Measurements from ENCODE around the gene MGAT5.

Gene MGAT5

DNA sequence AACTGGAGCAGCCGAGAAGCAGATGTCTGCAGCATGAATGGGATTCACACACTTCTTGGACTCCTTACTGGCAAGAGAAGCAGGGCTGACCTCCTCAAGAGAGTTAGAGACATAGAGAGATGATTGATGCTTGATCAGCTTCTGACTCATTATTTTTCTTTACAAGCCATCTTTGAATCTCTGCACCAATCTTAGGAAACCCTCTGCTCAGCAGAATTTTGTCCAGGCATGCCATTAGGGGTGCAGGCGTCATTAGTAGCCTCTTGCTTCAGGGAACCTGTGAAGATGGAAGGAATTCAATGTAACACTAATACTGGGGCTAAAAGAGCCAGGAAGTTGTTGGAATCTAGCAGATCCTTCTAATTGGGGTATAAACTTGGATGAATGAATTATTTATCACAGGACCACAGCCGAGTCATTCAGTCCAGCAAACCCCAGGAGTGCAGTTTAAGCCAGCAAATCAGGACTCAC is 151.8 kb downstream of the MGAT5 start:
- DNase-seq: no peak

DNA sequence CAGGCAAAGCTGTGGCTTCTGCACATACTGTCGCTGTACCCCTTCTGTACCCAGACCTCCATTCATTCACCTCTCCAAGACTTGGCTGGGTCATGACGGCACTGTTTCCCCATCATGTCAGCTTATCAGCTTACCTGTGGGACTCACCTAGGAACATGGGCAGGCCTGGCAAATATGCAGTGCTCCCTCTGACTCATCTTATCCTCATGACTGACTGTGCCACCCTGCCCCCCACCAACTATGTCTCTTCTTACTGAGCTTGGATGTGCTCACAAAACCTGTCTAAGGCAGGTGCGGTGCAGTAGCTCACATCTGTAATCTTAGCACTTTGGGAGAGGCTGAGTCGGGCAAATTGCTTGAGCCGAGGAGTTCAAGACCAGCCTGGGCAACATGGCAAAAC is 152.4 kb downstream of the MGAT5 start:
- no peak for DNase-seq

DNA sequence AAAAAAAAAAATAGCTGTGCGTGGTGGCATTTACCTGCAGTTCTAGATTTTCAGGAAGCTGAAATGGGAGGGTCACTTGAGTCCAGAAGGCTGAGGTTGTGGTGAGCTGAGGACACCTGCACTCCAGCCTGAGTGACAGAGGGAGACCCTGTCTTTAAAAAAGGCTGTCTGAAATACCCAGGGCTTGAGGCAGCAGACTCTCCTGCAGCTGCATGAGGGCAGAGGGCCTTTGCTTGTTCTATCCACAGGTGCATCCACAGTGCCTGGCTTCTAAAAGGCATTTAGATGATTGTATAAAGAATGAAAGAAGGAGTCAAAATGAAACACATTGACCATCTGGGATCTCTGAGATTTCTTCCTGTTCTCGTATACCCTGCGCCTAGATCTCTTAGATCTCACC is 152.9 kb downstream of the MGAT5 start:
- DNase-seq: no peak

DNA sequence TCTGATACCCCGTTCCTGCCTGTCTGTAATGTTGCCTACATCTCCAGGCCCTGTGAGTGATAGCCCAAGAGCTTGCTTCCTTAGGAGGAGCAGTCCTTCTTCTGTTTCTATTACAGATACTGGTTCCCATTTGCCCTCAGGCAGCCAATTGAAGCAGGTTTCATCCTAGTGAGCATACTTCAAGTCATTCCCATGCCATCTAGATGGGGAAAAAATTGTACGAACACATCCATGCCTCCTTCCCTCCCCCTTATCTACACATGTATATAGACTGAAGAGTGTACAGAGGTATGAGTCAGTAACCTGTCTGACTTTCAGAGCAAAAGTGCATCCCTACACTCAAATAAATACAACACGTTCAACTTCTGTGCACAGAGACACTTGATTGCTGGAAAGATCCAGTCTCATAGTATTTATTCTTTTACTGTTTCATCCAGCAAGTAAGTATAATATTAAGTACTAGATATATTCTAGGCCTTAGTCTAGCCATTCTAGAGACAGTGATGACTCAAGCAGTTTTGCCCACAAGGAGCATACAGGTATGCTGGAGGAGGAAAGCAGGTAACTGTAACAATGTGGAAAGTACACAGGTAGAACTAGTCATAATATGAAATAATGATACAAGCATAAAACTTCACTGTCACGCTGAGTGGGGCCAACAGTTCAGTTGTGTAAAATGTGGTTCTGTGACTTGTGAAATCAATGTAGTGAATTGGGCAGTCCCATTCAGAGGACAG is 153.4 kb downstream of the MGAT5 start:
- no peak for DNase-seq

DNA sequence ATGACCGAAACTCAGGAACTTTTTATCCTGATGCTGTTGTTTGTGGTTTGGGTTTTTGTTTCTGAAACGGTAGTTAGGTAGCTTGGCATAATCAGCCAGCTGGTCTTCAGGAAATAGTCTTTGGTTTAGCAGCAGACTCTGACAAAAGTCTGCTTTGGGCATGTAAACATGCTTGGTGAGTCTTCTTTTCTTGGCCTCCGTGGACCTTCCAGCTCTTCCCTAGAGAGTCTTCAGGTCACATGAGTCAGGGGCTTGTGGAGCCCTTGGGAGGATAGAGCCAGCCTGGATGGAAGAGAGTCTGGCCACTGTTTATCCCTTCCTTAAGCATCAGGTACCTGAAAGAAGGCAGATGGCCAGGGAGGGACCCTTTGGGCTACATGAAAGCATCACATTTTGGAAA is 154.5 kb downstream of the MGAT5 start:
- DNase-seq: no peak

DNA sequence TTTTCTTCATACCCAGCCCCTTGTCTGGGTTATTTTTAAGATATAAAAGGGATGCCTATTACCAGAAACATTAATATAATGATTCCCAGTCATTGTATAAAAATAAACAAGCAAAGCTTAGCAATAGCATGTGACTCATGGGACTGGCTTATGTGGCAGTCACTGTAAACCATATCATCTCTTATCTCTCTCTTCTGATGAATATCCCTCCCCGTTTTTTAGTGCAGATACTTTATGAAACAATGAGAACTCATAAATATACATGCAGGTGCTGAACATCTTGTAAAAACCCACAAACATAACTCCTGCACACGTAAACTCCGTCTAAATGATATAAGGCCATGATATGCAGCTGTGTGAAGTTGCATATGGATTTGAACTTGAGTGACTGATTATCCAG is 154.9 kb downstream of the MGAT5 start:
- no peak for DNase-seq

DNA sequence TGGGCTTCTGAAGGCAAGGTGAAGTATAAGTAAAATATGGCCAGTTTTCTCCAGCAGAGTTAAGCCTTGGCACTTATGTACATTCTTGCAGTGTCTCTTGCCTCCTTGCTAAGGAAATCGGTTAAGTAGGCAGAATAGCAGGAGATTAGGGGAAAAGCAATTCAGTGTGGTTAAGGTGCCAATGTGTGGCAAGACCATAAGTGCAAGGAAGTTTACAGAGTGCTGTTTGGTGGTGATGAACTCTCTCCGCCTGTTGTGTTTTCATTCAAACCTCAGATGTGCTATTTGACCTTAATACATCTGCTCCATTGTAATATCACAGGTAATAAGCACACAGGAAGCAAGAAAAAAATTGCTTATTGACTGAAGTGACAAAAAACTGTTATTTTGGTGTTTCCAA is 156.1 kb downstream of the MGAT5 start:
- DNase-seq: no peak

DNA sequence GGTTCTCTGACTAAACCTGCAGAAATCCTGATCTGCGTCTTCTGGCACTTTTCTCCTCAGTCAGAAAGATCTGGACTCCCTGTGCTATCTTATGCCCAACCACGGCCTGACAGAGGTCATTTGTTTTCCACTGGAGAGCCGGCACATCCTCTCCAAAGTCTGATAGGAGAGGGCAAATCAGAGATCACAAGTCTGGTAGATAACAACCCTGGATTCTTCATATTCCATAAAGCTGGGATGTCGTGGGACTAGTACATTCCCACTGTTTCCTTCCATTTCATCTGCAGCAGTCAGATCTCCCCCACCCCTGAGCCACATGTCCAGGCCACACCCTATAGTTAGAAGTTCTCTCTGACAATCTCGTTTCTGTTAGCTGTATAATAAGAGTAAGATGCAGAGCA is 157.0 kb downstream of the MGAT5 start:
- DNase-seq: no peak

DNA sequence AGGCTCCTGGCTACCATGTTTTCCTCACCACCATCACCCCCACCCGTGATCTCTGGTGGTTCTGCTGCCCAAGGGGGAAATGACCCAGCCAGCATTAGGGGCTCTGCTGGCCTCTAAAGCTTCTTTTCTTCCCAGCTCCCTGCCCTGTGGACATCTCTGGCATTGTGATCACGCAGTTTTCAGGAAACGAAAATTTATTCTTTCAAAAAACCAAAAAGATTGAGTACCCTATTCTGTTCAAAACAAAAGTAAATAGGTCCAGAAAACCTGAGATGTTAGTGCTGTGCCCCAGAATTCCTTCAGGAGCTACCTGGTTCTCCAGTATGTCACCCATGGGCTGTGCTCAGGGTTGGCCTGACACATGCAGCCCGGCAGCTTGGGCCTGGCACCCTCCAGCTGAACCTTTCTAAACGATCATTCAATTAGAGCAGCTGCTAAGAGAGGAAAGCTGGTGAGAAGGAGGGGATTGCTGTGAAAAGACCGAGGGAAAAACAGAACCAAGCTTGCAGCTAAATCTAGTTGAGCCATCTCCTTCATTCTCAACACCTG is 157.5 kb downstream of the MGAT5 start:
- DNase-seq: peak; percentile 68

DNA sequence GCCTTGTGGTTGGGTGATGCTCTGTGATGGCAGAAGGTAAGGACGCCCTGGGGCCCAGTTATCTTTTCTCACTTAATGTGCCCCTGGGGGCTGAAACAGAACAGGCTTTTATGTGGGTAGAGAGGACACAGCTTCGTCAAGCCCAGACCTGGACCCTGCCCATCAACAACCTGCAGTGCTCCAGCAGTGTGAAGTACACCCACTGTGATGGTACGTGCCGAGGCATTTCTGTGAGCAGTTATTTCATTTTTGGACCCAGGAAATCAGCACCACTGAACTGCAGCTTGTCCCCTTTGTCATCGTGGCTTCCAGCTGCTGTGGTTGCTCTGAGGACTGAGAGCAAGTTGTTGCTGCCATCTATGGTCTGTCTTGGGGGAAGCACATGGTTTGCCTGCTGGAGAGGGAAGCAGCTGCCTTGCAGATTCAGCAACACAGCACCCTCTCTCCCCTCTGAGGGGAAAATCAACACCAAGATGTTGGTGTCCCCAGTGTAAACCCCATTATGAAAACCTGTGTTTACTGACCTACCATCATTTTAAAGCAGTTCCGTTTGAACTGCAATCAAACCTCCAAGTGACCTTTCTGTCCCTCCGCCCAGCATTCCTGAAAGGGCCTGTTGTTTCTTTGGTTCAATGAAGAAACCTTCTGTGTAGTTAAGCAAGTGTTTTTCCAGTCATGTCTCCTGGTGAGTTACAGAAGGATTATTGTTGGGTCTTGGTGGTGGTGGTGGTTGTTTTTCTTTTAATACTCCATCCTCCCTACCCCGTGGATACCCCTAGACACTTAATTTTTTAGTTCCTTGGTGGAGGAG is 158.2 kb downstream of the MGAT5 start:
- peak; percentile 74 for DNase-seq

DNA sequence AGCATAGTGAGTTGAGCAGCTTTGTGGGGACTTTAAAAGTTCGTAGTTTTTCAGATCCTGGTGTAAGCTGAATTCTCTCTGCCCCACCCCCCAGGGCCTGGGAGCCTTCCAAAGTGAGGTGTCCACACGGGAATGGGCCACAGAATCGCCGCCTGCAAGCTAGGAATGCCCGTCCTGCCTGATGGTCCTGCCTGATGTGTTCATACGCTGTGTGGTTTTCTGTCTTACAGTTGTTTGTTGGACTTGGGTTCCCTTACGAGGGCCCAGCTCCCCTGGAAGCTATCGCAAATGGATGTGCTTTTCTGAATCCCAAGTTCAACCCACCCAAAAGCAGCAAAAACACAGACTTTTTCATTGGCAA is 158.7 kb downstream of the MGAT5 start:
- no peak for DNase-seq

DNA sequence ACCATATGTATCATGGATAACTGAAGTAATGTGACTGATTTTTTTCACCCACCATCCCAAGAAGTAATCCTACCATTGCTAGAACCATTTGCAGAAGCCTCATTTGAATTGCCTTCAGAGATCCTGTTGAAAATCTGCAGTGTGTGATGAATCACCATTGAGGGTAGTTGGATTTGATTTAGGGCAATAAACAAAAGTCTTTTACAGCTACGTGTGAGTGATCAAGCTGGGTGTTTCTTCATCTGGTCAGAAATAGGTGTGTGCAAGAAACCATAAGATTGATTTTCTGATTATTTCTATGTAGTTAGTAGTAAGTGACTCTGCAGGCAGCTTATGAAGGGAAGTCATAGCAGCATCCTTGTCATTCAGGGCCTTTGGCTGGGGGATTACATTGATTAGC is 159.6 kb downstream of the MGAT5 start:
- DNase-seq: no peak

DNA sequence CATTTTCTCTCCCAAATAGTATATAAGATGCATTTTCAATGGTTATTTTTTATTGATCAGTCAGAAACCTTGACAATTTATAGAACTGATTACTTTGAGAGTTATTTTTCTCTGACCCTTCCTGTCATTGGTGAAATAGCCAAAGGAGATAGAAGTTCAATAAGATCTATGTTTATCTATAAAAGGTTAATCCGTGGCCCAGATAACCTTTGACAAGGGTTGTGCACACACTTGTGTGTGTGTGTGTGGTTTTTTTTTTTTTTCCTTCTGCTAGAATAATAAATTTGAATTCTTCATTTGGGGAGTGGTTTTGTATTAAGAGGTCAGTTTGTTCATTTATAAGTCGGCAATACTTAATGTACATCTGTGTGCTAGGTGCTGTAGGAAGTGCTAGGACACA is 160.0 kb downstream of the MGAT5 start:
- DNase-seq: no peak

DNA sequence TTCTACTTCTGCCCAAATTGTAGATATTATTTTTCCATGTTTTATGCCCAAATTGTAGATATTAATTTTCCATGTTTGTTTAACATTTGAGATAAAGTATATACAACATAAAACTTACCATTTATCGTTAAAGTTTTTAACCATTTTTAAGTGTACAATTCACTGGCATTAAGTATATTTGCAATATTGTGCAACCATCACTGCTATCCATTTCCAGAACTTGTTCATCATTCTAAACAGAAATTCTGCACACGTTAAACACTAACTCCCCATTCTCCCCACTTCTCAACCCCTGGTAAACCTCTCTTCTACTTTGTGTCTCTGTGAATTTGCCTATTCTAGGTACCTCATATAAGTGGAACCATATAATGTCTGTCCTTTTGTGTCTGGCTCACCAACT is 162.1 kb downstream of the MGAT5 start:
- no peak for DNase-seq

DNA sequence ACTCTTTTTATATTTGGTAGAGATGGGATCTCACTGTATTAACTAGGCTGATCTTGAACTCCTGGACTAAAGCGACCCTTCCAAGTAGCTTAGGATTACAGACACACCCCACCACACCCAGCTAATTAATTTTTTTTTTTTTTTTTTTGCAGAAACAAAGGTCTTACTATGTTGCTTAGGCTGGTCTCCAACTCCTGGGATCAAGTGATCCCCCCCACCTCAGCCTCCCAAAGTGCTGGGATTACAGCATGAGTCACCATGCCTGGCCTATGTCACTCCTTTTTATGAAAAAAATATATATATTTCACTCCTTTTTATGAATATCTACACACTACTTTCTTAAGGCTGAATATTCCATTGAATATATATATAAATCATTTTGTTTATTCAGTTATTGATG is 162.8 kb downstream of the MGAT5 start:
- no peak for DNase-seq

DNA sequence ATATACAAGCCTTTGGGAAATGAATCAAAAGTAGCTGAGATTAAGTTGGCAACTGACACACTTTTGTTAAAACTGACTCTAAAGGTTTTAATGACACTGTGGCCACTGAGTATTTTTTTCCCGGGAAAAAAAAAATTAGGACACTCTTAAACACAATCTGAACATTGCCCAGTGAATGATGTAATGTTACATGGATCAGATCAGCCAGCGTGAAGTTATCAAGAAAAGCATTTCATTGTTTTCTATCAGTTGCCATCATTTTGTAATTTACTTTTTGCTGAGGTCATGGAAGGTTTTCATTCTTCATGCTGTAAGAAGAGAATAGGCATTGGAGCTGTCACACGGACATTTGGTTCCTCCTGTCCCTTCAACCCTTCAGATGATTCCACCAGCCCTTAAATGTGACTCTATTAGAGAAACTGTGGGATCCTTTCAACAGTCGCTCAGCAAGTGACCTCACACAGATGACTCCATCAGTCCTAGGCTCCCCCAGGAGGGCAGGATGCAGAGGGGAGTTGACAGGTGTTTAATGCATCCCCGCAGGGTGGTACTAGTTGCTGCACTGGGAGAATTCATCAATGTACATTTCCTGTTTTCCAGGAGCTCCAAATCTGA is 164.2 kb downstream of the MGAT5 start:
- no peak for DNase-seq

DNA sequence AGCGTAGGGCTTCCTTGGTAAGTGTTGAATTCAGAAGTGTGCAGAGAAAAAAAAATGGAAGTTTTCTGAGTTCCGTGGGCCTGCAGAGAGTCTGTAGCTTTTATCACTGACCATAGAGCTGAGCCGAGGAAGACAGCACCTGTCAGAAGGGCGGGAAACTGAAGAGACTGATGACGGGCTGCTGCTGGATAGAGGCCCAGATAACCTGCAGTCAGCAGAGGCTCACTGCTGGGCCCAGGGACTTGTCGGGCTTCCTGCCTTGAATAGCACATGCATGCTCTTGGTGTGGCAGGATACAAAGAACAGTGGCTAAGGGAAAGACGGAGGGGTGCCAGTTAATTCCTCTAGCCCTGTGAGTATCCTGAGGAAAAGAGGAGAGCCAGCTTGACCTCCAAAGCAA is 166.4 kb downstream of the MGAT5 start:
- no peak for DNase-seq

DNA sequence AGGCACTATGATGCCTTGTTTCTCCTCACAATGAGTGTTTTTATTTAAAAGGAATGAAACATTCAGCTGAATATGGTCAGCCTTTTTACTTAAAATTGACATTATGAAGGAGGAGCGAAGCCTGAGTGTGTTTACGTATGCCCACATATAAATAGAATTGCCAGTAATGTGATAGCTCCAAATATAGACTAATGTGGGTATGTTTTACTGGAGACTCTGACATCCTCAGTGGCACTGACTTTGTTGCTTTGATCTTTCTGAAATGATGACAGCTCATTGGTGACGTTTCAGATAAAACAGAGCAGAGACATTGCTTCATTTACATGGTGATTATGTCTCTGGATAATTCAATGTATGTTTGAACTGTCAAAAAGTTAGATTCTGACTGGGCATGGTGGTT is 167.0 kb downstream of the MGAT5 start:
- DNase-seq: no peak

DNA sequence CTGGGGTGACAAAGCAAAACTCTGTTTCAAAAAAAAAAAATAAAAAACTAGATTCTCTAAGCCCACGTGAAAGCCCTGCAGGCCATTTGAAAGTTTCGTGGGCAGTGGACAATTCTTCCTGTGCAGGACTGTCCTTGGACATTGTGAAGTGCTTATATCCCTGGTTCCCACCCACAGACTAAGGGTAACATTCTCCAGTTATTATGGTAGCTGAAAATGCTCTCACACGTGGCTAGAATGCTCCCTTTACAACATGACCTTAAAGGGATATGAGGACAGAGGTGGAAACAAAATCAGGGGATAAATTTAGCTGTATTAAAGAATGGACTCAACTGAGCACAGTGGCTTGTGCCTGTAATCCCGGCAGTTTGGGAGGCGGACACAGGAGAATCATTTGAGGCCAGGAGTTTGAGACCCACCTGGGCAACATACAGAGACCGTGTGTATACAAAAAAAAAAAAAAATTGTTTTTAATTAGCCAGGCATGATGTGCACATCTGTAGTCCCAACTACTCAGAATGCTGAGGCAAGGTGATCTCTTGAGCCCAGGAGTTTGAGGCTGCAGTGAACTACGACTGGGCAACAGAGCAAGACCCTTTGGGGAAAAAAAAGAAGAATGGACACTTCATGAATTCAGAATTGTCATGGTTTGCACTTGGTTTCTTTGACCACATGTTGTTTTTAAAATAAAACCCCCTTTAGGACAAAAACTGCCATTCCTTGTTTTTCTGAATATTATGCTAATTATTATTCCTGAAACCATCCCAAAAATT is 167.9 kb downstream of the MGAT5 start:
- no peak for DNase-seq

DNA sequence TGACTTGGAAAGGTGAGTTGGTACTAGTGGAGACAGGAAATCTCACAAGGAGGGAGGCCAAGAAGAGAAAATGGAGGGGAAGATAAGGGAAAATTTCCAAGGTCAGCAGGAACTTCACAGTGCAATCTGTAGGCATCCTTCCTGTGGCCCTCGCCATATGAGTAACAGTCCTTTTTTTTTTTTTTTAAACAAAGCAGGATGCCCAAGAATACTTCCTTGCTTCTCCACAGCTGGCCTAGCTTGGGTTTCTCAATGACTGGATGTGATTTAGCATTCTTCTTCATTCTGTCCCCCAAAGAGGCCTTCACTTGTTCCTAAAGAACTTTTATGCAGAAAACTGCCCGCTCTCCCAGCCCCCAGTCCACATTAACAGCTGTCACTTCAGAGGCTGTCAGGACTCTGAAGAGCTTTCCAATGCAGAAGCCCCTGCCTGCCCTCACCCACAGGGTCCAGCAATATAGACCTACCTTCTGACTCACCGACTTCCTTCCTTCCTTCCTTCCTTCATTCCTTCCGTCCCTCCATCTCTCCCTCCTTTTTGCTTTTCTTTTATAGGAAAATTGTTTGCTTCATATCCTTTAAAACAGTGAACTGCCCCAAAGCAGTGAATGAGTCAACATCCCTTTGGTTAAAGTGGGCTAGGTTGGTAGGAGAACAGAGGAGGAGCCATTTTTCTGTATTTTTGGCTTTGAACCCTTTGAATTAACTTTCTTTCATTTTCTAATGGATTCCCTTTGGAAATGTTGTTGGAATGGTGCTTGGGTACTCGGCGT is 172.0 kb downstream of the MGAT5 start:
- DNase-seq: no peak

DNA sequence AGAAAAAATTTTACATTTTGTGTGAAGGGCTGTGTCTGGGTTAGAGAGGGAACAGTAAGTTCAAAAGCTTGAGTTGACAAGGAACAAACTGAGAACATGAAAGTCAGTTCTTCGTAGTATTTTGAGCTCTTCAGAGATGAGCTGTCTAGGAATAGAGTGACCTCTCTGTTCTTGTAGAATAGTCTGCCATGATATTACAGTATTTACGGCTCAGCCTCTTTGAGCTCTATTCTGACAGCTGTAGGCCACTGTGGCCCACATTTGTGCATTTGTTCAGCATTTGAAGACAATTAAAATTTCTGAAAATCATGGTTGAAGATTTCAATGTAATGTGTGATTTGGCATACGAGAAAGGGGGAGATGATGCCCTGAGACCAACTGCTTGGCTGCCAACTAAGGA is 172.8 kb downstream of the MGAT5 start:
- no peak for DNase-seq

DNA sequence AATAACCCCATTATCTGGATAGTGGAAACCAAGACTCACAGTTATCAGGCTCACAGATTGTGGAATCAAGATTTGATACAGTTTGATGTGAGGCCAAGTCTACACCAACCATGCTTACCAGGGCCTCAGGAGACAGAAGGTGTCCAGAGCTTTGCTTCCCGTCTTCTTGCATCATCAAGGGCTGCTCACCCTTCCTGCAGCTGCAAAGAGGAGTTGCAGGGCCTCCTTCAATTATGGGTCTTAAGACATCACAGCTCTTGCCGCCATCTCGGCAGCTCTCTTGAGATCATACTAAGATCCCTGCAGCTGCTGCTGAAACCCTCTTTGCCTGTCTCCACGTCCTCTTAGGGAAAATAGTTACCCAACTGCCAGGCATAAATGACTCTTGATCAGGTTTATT is 176.0 kb downstream of the MGAT5 start:
- DNase-seq: no peak
